A549 (cell line): Measurements from ENCODE around the gene BNC2.

Experiments
- EHMT2 ChIP-seq: fragments of 200-600 bp; sonication (generic); IDR thresholded peaks from 2 replicates; pipeline ENCODE4 v1.6.1; 2016; ENCODE audit warnings: antibody characterized with exemption, low read depth, mild to moderate bottlenecking, moderate library complexity
- FOSL2 ChIP-seq, 2 experiments: fragments of 450-650 bp in 1 of 2; fragments of >200 bp in 1 of 2; sonication (Bioruptor Twin) in 1 of 2; formaldehyde crosslinking; IDR thresholded peaks; 2 replicates each; pipeline versions ENCODE4 v1.5.0 to v1.6.1; 2016 to 2020; ENCODE audit warnings: mild to moderate bottlenecking in 1 of 2, moderate library complexity in 1 of 2
- KDM5A ChIP-seq: fragments of 200-600 bp; sonication (generic); IDR thresholded peaks from 2 replicates; pipeline ENCODE4 v1.6.1; 2016; ENCODE audit warnings: antibody characterized with exemption, mild to moderate bottlenecking
- MAFK ChIP-seq: fragments of 450-650 bp; IDR thresholded peaks from 2 replicates; pipeline ENCODE4 v1.6.1; 2014; ENCODE audit not compliant: partially characterized antibody
- POLR2A ChIP-seq: IDR thresholded peaks from 2 replicates; pipeline ENCODE4 v1.6.1; 2012; ENCODE audit warnings: mild to moderate bottlenecking, low read length
- RCOR1 ChIP-seq: fragments of 150-350 bp; IDR thresholded peaks from 2 replicates; pipeline ENCODE4 v1.6.1; 2014; ENCODE audit warnings: antibody characterized with exemption, low read length, low read depth
- RNF2 ChIP-seq: fragments of 200-600 bp; sonication (generic); IDR thresholded peaks from 2 replicates; pipeline ENCODE4 v1.6.1; 2016; ENCODE audit warnings: low read depth, mild to moderate bottlenecking, antibody characterized with exemption, moderate library complexity, borderline replicate concordance
- SMC3 ChIP-seq: fragments of >200 bp; sonication (Bioruptor Twin); formaldehyde crosslinking; IDR thresholded peaks from 3 replicates; pipeline ENCODE4 v1.6.1; 2018; ENCODE audit warnings: inconsistent platforms
- ZC3H11A ChIP-seq: fragments of 450-650 bp; IDR thresholded peaks from 2 replicates; pipeline ENCODE4 v1.6.1; 2014; ENCODE audit warnings: antibody characterized with exemption, mild to moderate bottlenecking
- TF ChIP-seq, protein P1 (sequence below): fragments of >200 bp; sonication (Bioruptor Twin); formaldehyde crosslinking; IDR thresholded peaks from 3 replicates; pipeline ENCODE4 v1.5.1; 2016
- TF ChIP-seq, protein P2 (sequence below): fragments of 450-650 bp; IDR thresholded peaks from 2 replicates; pipeline ENCODE4 v1.6.1; 2014; ENCODE audit warnings: antibody characterized with exemption
- TF ChIP-seq, protein P3 (sequence below): IDR thresholded peaks from 2 replicates; pipeline ENCODE4 v1.6.1; 2012

DNA sequence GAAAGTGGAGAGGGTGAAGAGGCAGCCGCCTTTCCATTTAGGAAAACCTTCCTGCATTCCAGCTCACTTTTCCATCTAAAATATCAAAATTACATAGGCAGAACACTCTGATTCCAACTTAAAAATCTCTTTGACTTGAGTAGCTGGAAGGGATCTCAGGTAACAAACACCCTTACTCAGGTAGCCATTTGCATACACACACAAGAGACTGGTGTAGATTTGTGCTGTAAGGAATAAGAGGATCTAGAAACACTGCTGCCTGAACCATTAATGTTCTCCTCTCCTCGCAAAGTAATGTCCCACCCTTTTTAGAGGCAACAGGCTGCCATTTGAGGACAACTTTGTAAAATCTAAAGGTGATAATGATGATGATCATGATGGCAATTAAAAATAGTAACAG is 53.5 kb downstream of the BNC2 start:
- TF ChIP-seq, protein P1, sequence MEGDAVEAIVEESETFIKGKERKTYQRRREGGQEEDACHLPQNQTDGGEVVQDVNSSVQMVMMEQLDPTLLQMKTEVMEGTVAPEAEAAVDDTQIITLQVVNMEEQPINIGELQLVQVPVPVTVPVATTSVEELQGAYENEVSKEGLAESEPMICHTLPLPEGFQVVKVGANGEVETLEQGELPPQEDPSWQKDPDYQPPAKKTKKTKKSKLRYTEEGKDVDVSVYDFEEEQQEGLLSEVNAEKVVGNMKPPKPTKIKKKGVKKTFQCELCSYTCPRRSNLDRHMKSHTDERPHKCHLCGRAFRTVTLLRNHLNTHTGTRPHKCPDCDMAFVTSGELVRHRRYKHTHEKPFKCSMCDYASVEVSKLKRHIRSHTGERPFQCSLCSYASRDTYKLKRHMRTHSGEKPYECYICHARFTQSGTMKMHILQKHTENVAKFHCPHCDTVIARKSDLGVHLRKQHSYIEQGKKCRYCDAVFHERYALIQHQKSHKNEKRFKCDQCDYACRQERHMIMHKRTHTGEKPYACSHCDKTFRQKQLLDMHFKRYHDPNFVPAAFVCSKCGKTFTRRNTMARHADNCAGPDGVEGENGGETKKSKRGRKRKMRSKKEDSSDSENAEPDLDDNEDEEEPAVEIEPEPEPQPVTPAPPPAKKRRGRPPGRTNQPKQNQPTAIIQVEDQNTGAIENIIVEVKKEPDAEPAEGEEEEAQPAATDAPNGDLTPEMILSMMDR = no peak
- TF ChIP-seq POLR2A (no peak), SMC3 (no peak), EHMT2 (no peak), RCOR1 (no peak), ZC3H11A (no peak), FOSL2 (IDR thresholded peaks at IDR 0.05) (no peak), FOSL2 (CRISPR knock-in tag; IDR thresholded peaks at IDR 0.05) (no peak), MAFK (no peak), KDM5A (no peak), RNF2 (no peak)
- TF ChIP-seq, protein P2, sequence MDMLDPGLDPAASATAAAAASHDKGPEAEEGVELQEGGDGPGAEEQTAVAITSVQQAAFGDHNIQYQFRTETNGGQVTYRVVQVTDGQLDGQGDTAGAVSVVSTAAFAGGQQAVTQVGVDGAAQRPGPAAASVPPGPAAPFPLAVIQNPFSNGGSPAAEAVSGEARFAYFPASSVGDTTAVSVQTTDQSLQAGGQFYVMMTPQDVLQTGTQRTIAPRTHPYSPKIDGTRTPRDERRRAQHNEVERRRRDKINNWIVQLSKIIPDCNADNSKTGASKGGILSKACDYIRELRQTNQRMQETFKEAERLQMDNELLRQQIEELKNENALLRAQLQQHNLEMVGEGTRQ = no peak
- TF ChIP-seq, protein P3, sequence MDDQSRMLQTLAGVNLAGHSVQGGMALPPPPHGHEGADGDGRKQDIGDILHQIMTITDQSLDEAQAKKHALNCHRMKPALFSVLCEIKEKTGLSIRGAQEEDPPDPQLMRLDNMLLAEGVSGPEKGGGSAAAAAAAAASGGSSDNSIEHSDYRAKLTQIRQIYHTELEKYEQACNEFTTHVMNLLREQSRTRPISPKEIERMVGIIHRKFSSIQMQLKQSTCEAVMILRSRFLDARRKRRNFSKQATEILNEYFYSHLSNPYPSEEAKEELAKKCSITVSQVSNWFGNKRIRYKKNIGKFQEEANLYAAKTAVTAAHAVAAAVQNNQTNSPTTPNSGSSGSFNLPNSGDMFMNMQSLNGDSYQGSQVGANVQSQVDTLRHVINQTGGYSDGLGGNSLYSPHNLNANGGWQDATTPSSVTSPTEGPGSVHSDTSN = no peak
